Lower lobe of right lung (tissue), 2 donors: ENCODE measurements around the gene MACROD2. TPM values are rescaled to one million over a fixed set of nuclear protein-coding genes. Genes with fewer than 3 reads are reported as not detected.

Experiments
- ATAC-seq, 2 donors: fragments of 200-7000 bp; cut with Tn5 transposase; one replicate each; pipeline ENCODE4 v1.9.1; 2020 to 2022; ENCODE audit warnings: mild to moderate bottlenecking in 2 of 2, moderate library complexity in 2 of 2
- DNase-seq: peaks from one replicate; pipeline ENCODE4 v3.0.0-alpha.2; 2020
- H3K27ac ChIP-seq: fragments of 200-600 bp; one replicate; pipeline ENCODE4 v1.8.0; 2022
- H3K27me3 ChIP-seq: fragments of 200-600 bp; one replicate; pipeline ENCODE4 v1.8.0; 2022; ENCODE audit warnings: low read depth
- H3K36me3 ChIP-seq: fragments of 200-600 bp; one replicate; pipeline ENCODE4 v1.8.0; 2022; ENCODE audit warnings: mild to moderate bottlenecking
- H3K4me1 ChIP-seq: fragments of 200-600 bp; one replicate; pipeline ENCODE4 v1.8.0; 2022
- H3K4me3 ChIP-seq: fragments of 200-600 bp; one replicate; pipeline ENCODE4 v1.8.0; 2022; ENCODE audit warnings: mild to moderate bottlenecking
- H3K9me3 ChIP-seq: fragments of 200-600 bp; one replicate; pipeline ENCODE4 v1.8.0; 2022
- intact Hi-C: fragments of 100-400 bp; cut with DNase I; formaldehyde crosslinking; loops from one replicate; pipeline ENCODE4 v1.11.0; 2022
- total RNA-seq: library from RNA; stranded (reverse); fragmentation: NEBNext Ultra II Directional; extraction: Animal tissue kit (Norgen Biotek cat#: 25700); gene quantifications from one replicate; pipeline ENCODE4 v1.2.1, GENCODE V29; 2021
- TF ChIP-seq, protein P1 (sequence below): fragments of 200-600 bp; IDR thresholded peaks from one replicate; pipeline ENCODE4 v1.8.0; 2022; ENCODE audit warnings: antibody characterized with exemption, mild to moderate bottlenecking
- donor health status: DM: no; HTN: yes; CAD: no; lungs with severe emphysema.

The MACROD2 gene
- total RNA-seq, 1 donor from 2014 or later: 73.0 TPM

- no peak overlapping the region for H3K4me3 ChIP-seq
- TF ChIP-seq, protein P1, sequence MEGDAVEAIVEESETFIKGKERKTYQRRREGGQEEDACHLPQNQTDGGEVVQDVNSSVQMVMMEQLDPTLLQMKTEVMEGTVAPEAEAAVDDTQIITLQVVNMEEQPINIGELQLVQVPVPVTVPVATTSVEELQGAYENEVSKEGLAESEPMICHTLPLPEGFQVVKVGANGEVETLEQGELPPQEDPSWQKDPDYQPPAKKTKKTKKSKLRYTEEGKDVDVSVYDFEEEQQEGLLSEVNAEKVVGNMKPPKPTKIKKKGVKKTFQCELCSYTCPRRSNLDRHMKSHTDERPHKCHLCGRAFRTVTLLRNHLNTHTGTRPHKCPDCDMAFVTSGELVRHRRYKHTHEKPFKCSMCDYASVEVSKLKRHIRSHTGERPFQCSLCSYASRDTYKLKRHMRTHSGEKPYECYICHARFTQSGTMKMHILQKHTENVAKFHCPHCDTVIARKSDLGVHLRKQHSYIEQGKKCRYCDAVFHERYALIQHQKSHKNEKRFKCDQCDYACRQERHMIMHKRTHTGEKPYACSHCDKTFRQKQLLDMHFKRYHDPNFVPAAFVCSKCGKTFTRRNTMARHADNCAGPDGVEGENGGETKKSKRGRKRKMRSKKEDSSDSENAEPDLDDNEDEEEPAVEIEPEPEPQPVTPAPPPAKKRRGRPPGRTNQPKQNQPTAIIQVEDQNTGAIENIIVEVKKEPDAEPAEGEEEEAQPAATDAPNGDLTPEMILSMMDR: no peak
- intact Hi-C loops: no loop called here
- no peak overlapping the region for H3K27ac ChIP-seq
- no peaks in the 10 kb centered on the region for H3K9me3 ChIP-seq
- no peaks in the 10 kb centered on the region for H3K4me1 ChIP-seq
- no peaks in the 10 kb centered on the region for H3K27me3 ChIP-seq
- DNase-seq: no peak
- no peaks in the 10 kb centered on the region for H3K36me3 ChIP-seq
- ATAC-seq: no peak
Observed at GRCh38 chr20:15847196-15847784, 1852.0 kb downstream of the MACROD2 start.

DNA sequence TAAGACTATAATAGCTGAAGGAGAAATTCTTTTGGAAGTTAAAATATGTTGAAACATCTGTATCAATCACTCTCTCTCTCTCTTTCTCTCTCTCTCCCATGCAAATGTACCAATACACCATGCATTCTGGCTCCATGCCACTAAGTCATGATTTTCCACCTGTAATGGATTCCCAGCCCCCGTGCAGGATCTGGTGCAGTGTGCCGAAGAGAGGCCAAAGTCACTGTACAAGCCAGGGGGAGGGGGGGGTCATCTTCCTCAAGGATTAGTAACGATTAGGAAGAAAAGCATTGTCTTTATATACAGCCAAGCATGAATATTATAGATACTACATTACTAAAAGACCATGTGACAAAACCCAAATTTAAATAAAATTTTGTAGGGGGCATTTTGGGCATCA is 1852.8 kb downstream of the MACROD2 start:
- TF ChIP-seq, protein P1: no peak
- no peak for ATAC-seq
- no peak for DNase-seq
- intact Hi-C loops: no loop called here
- no peaks in the 10 kb centered on the region for H3K9me3 ChIP-seq
- no peaks in the 10 kb centered on the region for H3K4me1 ChIP-seq
- no peaks in the 10 kb centered on the region for H3K36me3 ChIP-seq
- H3K27me3 ChIP-seq: no peaks in the 10 kb centered on the region
- no peak overlapping the region for H3K27ac ChIP-seq
- no peak overlapping the region for H3K4me3 ChIP-seq

DNA sequence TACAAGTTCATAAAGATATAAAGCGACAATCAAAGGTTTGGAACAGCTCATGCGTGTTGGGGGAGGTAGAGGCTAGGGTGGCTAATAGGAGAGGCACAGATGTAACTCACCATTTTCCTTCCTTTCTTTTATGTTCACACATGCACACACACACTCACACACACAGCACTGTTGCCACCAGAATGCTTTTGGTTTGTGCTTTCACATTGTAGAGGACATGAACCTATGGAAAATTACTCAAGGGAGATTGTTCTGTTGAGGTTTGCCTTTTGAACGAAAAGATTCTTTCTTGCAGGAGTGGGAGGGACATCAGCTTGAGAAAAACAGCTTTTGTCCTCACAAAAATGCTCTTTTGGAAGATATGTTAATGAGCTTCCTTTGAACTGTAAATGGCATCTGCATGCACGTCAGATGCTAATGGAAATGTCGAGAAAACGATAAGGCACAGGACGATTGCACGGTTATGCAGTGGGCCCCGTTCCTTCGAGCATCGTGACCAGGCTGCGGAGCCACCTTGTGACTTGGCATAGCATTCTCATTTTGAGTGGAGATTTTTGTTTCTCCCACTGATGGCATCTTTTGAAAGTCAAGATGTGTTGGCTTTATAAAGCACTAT is 1853.8 kb downstream of the MACROD2 start:
- intact Hi-C loops: no loop called here
- Histone ChIP-seq H3K4me1 (no peaks in the 10 kb centered on the region), H3K4me3 (no peak overlapping the region), H3K36me3 (no peaks in the 10 kb centered on the region), H3K9me3 (no peaks in the 10 kb centered on the region), H3K27ac (no peak overlapping the region), H3K27me3 (no peaks in the 10 kb centered on the region)
- DNase-seq (no peak), ATAC-seq (no peak)
- TF ChIP-seq, protein P1: no peak

DNA sequence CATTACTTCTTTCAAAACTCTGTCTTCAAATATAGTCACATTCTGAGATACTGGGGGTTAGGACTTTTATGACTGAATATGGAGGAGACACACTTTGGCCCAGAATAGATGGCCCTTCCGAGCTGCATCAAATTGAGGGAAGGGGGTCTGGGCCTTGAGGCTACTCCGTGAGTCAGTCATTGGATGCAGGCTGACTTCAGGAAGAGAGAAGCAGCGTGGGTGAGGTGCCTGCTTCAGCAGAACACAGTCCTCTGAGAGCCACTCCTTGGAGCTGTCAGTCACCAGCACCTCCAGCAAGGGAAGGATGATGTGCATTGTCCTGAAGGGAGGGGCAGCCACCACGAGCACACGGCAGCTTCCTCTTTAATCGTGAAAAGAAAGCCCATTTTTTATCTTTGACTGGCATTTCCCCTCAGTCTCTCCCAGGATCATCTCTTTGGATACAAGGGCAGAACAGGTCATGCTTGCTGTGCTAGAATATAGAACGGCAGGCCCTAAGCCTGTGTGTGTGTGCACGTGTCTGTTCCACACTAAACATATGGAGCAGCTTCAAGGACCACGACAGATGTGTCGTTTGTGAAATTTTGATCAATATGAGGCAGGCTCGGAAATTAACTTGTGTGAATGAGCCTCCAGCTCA is 1856.4 kb downstream of the MACROD2 start:
- H3K4me3 ChIP-seq: no peak overlapping the region
- intact Hi-C loops: no loop called here
- DNase-seq (no peak), ATAC-seq (no peak)
- no peaks in the 10 kb centered on the region for H3K36me3 ChIP-seq
- H3K9me3 ChIP-seq: no peaks in the 10 kb centered on the region
- H3K27ac ChIP-seq: no peak overlapping the region
- no peaks in the 10 kb centered on the region for H3K4me1 ChIP-seq
- H3K27me3 ChIP-seq: no peaks in the 10 kb centered on the region
- TF ChIP-seq, protein P1: no peak

- Histone ChIP-seq H3K36me3 (no peaks in the 10 kb centered on the region), H3K27me3 (no peaks in the 10 kb centered on the region), H3K9me3 (no peaks in the 10 kb centered on the region), H3K4me1 (no peaks in the 10 kb centered on the region), H3K27ac (no peak overlapping the region), H3K4me3 (no peak overlapping the region)
- intact Hi-C loops: no loop called here
- DNase-seq: no peak
- no peak for ATAC-seq
- TF ChIP-seq, protein P1: no peak
Observed at GRCh38 chr20:15854911-15855310, 1859.6 kb downstream of the MACROD2 start.
